Ectodermal cell (in vitro differentiated cells): ENCODE results near the gene EEPD1.

Source experiments
- H3K27ac ChIP-seq: 2 replicates; pipeline ENCODE4 v1.7.0; 2013; ENCODE audit warnings: mild to moderate bottlenecking, low read depth, low read length; ENCODE audit not compliant: insufficient read depth, poor library complexity, severe bottlenecking
- H3K27me3 ChIP-seq: 2 replicates; pipeline ENCODE4 v1.7.0; 2013; ENCODE audit warnings: mild to moderate bottlenecking, low read length; ENCODE audit not compliant: insufficient read depth, control insufficient read depth, poor library complexity, severe bottlenecking
- H3K36me3 ChIP-seq: one replicate; pipeline ENCODE4 v1.7.0; 2013; ENCODE audit warnings: low read length; ENCODE audit not compliant: control insufficient read depth, insufficient read depth
- H3K4me1 ChIP-seq: one replicate; pipeline ENCODE4 v1.7.0; 2013; ENCODE audit warnings: low read length; ENCODE audit not compliant: control insufficient read depth, insufficient read depth
- H3K4me3 ChIP-seq: 2 replicates; pipeline ENCODE4 v1.7.0; 2013; ENCODE audit warnings: low read depth, low read length, control low read depth; ENCODE audit not compliant: insufficient read depth
- H3K9me3 ChIP-seq: 2 replicates; pipeline ENCODE4 v1.7.0; 2013; ENCODE audit warnings: mild to moderate bottlenecking, low read length, moderate library complexity; ENCODE audit not compliant: control insufficient read depth
- whole genome bisulfite sequencing, 2 experiments: methylation state at CpG; one replicate each; pipeline ENCODE4 v1.1.7; 2013; ENCODE audit warnings: missing lambda C conversion rate in 2 of 2; 5-methylcytosine and 5-hydroxymethylcytosine counted together

Gene EEPD1

GRCh38 chr7:36348771-36349170, 195.7 kb downstream of the EEPD1 start:
- Histone ChIP-seq H3K27ac (no peak overlapping the region), H3K4me3 (no peak overlapping the region), H3K4me1 (no peaks in the 10 kb centered on the region), H3K27me3 (no peaks in the 10 kb centered on the region), H3K9me3 (no peaks in the 10 kb centered on the region), H3K36me3 (no peaks in the 10 kb centered on the region)
- 92 to 95% methylated on average over 3 of the region's 3 CpGs for WGBS, 2 experiments

- no peaks in the 10 kb centered on the region for H3K27me3 ChIP-seq
- H3K9me3 ChIP-seq = no peaks in the 10 kb centered on the region
- no peak overlapping the region for H3K4me3 ChIP-seq
- 100% methylated on average over 1 of the region's 2 CpGs; no CpG with 5 or more reads in 1 of the 2 experiments for WGBS, 2 experiments
- H3K36me3 ChIP-seq = no peaks in the 10 kb centered on the region
- no peak overlapping the region for H3K27ac ChIP-seq
- no peaks in the 10 kb centered on the region for H3K4me1 ChIP-seq
Observed at GRCh38 chr7:36349626-36350025, 196.6 kb downstream of the EEPD1 start.
